Hematopoietic multipotent progenitor cell treated with erythropoietin and hydrocortisone succinate and interleukin-3 and kit ligand, for 17 days (in vitro differentiated cells): ENCODE data around the gene ITPR2.
"Not testable (repeated sequence)": the region's sequence is repeated elsewhere in the genome, so short reads cannot be mapped to it uniquely, and the experiment has no call there.

Source experiments
- DNase-seq: peaks from one replicate; pipeline ENCODE4 v3.0.0-alpha.2; 2015; ENCODE audit warnings: low spot score

The ITPR2 gene

DNA sequence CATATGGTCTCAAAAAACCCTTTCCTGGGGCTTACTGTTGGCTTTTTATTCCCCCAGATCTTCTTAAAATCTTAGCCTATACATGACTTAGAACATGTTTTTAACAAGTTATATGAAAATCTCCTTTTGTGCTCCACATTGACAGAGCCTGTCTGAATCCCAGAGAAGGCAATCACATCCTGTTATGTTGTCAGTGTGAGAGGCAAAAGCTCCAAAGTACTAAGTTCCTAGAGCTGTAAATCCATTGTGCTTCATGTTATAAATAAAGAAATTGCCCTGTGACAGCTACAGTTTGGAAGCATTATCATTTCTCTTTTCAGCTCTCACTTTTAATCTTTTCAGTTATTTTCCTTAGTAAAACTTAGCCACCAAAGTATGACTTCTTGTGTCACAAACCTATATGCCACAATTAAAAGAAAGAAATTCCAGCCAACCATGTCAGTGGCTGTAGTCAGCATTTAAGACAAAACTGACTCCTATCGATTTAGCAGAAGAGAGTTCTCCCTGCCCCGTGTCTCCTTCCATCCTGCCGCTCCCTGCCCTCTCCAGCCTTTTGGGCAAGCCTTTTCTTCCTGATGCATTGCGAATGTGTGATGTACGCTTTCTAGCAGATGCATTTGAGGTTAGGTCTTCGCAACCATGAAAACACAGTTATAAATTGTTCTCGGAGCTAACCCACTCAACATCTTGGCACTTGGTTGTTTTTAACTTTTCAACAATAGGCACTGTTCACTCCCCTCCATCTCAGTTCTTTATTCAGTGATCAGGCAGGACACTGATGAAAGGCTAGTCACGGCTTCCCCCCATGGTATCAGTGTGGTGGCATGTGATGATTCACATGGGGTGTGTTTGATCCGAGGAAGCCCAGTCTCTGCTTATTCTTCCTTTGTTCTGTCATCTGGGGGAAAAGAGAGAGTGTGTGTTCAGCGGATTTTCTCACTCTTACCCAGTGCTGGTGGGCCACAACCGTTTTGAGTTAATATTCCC is 494.1 kb downstream of the ITPR2 start:
- no peak for DNase-seq

DNA sequence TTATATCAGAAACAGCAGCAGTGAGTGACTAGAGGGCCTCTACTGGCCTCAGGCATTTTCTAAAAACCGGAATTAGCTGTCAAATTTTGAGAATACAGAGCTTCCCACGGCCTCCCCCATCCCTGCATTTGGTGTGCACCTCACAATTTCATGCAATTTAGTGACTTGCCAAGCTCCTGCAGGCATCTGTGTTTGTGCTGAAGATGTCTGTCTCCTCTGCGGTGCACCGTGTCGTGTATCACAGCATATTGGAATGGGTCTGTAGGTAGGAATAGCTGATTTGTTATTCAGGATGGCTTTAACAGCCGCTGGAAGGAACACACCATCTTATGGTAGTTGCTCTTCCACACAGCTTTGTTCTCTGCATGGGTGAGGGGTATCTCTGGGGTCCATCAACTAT is 497.3 kb downstream of the ITPR2 start:
- DNase-seq: no peak

GRCh38 chr12:26334621-26335124 is 498.3 kb downstream of the ITPR2 start:
- DNase-seq: no peak

- no peak for DNase-seq
Measured at GRCh38 chr12:26331960-26332359, 501.0 kb downstream of the ITPR2 start.

DNA sequence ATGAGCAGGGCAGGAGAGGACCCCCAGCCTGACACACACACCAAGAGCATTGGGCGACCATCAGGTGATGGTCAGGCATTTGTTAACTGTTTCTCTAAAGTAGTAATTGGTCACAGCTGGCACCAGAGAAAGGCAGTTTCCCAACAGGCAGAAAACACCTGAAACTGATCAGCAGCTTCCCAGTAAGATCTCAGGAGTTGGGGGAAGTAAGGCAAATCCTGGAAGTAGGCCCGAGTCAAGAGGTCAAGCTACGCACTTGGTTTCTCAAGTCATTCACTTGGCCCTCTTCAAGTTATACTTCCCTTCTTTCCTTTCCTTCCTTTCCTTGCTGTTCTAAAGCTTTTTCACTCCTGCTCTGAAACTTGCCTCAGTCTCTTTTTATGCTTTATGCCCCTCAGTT is 501.9 kb downstream of the ITPR2 start:
- no peak for DNase-seq

GRCh38 chr12:26327975-26328644 is 504.9 kb downstream of the ITPR2 start:
- DNase-seq: no peak

DNA sequence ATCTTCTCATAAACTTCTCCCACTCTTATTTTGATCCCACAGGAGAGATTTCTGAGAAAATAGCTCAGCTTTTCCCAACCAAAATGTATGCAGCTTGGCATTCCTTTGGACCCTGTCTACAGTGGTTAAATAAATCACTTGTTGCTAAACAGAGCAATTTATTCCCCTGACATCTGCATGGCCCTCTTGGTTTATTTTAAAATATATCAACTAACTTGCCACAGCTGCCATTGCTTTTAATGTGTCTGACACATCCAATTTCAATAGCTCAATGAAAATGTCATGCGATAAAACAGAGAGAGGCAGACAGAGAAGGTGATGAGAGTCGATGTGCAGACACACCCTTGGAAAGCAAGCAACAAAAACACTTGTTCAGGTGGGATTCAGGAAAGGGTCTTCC is 509.3 kb downstream of the ITPR2 start:
- DNase-seq: no peak

GRCh38 chr12:26319511-26319910 is 513.5 kb downstream of the ITPR2 start:
- no peak for DNase-seq

GRCh38 chr12:26318661-26319068 is 514.3 kb downstream of the ITPR2 start:
- no peak for DNase-seq

DNA sequence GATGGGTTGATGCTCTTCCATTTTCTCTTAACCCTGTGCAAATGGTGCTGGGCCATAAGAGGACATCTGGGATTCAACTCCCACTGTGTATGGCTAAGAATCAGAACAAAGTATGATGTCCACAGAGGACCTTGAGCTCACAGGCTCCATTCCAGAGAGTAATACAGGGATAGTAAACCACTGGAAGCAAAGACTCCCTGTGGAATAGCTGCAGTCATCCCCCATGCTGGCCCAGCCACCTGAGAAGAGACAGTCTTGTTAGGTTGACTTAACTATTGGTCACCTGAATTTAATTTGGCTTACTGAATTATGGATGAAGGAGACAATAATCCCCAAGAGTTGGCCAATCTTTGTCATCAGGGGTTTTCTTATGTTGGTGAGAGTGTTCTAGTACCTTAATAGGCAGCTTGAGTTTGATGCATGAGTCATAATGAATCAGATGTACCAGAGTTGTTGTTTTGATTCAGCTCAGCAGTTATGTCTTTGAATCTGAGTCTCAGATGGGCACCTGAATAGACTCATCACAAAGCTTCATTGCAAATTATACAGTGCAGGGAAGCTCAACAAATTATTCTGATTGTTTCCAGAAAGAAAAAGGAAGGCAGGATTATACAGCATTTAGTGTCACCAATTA is 514.9 kb downstream of the ITPR2 start:
- DNase-seq: no peak

- not testable (repeated sequence) for DNase-seq
Measured at GRCh38 chr12:26314103-26314502, 518.9 kb downstream of the ITPR2 start.

DNA sequence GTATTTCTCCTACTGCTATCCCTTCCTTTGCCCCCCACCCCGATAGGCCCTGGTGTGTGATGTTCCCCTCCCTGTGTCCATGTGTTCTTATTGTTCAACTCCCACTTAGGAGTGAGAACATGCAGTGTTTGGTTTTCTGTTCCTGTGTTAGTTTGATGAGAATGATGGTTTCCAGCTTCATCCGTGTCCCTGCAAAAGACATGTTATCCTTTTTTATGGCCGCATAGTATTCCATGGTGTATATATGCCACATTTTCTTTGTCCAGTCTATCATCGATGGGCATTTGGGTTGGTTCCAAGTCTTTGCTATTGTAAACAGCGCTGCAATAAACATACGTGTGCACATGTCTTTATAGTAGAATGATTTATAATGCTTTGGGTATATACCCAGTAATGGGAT is 522.5 kb downstream of the ITPR2 start:
- not testable (repeated sequence) for DNase-seq

GRCh38 chr12:26309634-26310033 is 523.4 kb downstream of the ITPR2 start:
- DNase-seq: no peak

DNA sequence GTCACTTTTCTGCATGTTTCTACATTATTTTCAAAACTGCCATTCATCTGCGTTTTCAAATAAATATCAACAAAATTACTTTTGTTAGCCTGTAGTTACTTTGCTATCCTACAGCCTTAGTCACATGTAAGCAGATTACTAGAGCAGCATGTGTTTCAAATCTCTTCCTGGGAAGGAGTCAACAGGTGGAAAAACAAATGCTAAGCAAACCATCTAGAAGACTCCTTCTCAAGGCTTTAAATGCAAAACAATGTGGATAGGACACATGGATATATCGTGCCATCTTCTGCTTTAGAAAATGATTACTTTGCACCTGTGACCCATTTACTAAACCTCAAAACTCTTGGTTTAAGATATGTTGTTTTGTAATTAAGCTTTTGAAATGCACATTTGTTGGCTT is 528.7 kb downstream of the ITPR2 start:
- DNase-seq: no peak

GRCh38 chr12:26303418-26303817 is 529.6 kb downstream of the ITPR2 start:
- no peak for DNase-seq

- no peak for DNase-seq
Measured at GRCh38 chr12:26302776-26303175, 530.2 kb downstream of the ITPR2 start.

DNA sequence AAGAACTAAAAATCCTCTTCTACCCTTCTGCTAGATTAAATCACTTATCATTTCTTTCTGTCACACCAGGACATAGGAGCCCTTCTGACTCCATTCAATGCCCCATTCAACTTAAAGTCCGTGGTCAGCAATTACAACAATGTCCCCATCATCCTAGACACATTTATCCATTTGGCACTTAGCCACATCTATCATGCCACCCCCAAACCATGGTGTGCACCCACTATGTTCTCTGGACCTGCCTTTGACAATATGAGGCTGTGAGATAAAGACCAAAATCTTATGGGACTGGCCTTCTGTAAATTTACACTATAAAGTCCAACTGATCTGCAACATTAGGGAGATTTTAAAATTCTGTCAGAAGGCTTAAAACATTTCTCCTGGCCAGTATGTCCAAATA is 533.2 kb downstream of the ITPR2 start:
- no peak for DNase-seq

DNA sequence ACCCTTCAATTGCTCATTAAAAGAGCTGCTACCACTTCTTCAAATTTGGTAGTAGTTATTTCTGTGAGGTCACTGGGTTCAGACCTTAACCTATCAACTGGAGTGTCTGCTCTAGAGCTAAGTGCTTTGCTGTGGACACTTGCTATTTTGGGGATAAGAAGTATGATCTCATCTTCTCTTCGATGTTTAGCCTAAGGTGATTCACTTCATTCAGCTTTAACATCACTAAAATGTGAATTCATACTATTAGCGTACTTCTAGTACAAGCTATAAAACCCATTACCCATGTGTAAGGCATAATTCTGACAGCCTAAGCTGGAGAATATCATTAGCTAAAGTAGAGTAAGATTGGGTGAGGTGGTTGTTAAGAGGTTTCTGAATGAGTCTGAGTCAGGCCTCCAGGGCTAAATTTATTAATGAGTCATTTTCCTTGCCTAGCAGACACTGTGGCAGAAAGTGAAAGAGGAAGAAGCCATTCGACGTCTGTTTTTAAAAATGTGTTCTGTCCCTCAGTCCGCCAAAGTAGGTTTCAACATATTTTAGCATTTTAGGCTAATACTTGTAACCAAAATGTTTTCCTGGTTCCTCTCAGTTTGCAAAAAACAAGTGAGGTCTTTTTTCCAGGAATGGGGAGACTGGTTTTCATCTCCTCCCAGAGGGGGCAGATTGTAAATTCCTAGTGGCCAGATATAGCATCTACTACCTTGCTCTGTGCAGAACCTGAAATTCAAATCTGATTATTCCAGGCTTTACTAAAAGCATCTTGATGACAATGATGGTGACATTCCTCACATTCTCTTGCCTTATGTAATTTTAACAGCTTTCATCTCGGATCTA is 534.0 kb downstream of the ITPR2 start:
- no peak for DNase-seq

GRCh38 chr12:26297396-26298070 is 535.5 kb downstream of the ITPR2 start:
- no peak for DNase-seq

DNA sequence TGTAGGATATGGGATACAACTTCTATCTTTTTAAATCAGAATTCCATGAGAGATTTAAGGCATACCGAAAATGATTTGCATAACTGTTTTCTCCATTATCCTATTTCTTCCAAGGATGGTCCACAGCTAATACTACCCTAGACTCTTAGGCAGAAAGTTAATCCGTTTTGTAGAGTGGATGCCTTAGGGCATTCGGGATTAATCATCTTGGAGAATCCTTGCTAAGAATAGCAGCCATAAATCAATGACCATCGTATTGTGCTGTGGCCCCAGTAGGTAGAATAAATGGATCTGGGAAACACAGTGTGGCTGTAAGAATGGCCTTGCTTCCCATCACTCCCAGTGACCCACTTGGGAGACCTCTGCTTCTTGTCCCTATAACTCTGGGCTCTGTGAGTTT is 538.0 kb downstream of the ITPR2 start:
- DNase-seq: no peak

- no peak for DNase-seq
Measured at GRCh38 chr12:26293612-26294011, 539.4 kb downstream of the ITPR2 start.
